NB4 (cell line): ENCODE data around the gene CELA3A.
"Not testable (repeated sequence)": the region's sequence is repeated elsewhere in the genome, so short reads cannot be mapped to it uniquely, and the experiment has no call there.

ENCODE experiments used
- CTCF ChIP-seq: IDR thresholded peaks from one replicate; pipeline ENCODE4 v1.5.1; 2012; ENCODE audit warnings: low read depth, low read length
- MAX ChIP-seq: IDR thresholded peaks from 2 replicates; pipeline ENCODE4 v1.6.1; 2011; ENCODE audit warnings: low read depth, low read length
- POLR2A ChIP-seq: IDR thresholded peaks from 2 replicates; pipeline ENCODE4 v1.6.1; 2011; ENCODE audit warnings: mild to moderate bottlenecking; ENCODE audit not compliant: insufficient read length; ENCODE audit errors: extremely low read depth

GRCh38 chr1:22034834-22035233, 33.4 kb downstream of the CELA3A start:
- TF ChIP-seq CTCF, MAX, POLR2A: not testable (repeated sequence)
